Neural crest cell (in vitro differentiated cells): Measurements from ENCODE around the gene KLHL22. TPM values are rescaled to one million over a fixed set of nuclear protein-coding genes. Genes with fewer than 3 reads are reported as not detected.
A peak's percentile ranks its signal among the peaks of the same experiment; 100 is the strongest.

Experiments
- DNase-seq: peaks from one replicate; pipeline ENCODE4 v3.0.0; 2021; ENCODE audit warnings: low read depth, mixed read lengths, low spot score
- H3K27ac Mint-ChIP-seq: one replicate; pipeline ENCODE4 v1.8.0; 2021; ENCODE audit warnings: mild to moderate bottlenecking, mixed read lengths; ENCODE audit not compliant: unreplicated experiment
- H3K27me3 Mint-ChIP-seq: 2 replicates; pipeline ENCODE4 v1.8.0; 2021; ENCODE audit warnings: low read depth, mild to moderate bottlenecking, mixed read lengths
- H3K36me3 Mint-ChIP-seq: 2 replicates; pipeline ENCODE4 v1.8.0; 2021; ENCODE audit warnings: low read depth, mild to moderate bottlenecking, mixed read lengths
- H3K4me1 Mint-ChIP-seq: 2 replicates; pipeline ENCODE4 v1.8.0; 2021; ENCODE audit warnings: mixed read lengths
- H3K4me3 Mint-ChIP-seq: one replicate; pipeline ENCODE4 v1.8.0; 2021; ENCODE audit warnings: mild to moderate bottlenecking, mixed read lengths
- H3K9me3 Mint-ChIP-seq: 2 replicates; pipeline ENCODE4 v1.8.0; 2021; ENCODE audit warnings: mixed read lengths
- CTCF ChIP-seq: fragments of 200-600 bp; sonication (generic); conservative IDR thresholded peaks from 2 replicates; pipeline ENCODE4 v1.5.0; 2021; ENCODE audit warnings: antibody characterized with exemption, mild to moderate bottlenecking
- total RNA-seq: library from RNA; stranded (reverse); gene quantifications from 2 replicates; pipeline ENCODE4 v1.2.1, GENCODE V29; 2021

KLHL22 gene
- total RNA-seq, 1 donor from 2014 or later, result 48.9 TPM

- Mint-ChIP-seq H3K4me3 (peak overlapping the region; percentile 86), H3K27ac (no peak overlapping the region), H3K36me3 (no peaks in the 10 kb centered on the region), H3K27me3 (peaks cover 62% of the 10 kb centered on the region), H3K4me1 (peaks cover 32% of the 10 kb centered on the region), H3K9me3 (no peaks in the 10 kb centered on the region)
- DNase-seq, result no peak
- TF ChIP-seq CTCF, result no peak
Measured at GRCh38 chr22:20434264-20434751, 61.3 kb downstream of the KLHL22 start.

- H3K4me1 Mint-ChIP-seq, result peaks cover 31% of the 10 kb centered on the region
- peaks cover 64% of the 10 kb centered on the region for H3K27me3 Mint-ChIP-seq
- H3K4me3 Mint-ChIP-seq, result peak overlapping the region; percentile 86
- DNase-seq, result no peak
- H3K27ac Mint-ChIP-seq, result no peak overlapping the region
- no peaks in the 10 kb centered on the region for H3K9me3 Mint-ChIP-seq
- no peak for TF ChIP-seq CTCF
- H3K36me3 Mint-ChIP-seq, result peaks cover 3% of the 10 kb centered on the region
Measured at GRCh38 chr22:20433686-20434241, 61.8 kb downstream of the KLHL22 start.

- H3K27me3 Mint-ChIP-seq, result peaks cover 59% of the 10 kb centered on the region
- DNase-seq, result no peak
- peaks cover 27% of the 10 kb centered on the region for H3K4me1 Mint-ChIP-seq
- H3K27ac Mint-ChIP-seq, result no peak overlapping the region
- no peak for TF ChIP-seq CTCF
- H3K4me3 Mint-ChIP-seq, result peak overlapping the region; percentile 73
- H3K36me3 Mint-ChIP-seq, result peaks cover 5% of the 10 kb centered on the region
- H3K9me3 Mint-ChIP-seq, result no peaks in the 10 kb centered on the region
Measured at GRCh38 chr22:20433191-20433590, 62.4 kb downstream of the KLHL22 start.

- Mint-ChIP-seq H3K9me3 (no peaks in the 10 kb centered on the region), H3K36me3 (peaks cover 7% of the 10 kb centered on the region), H3K27me3 (peaks cover 61% of the 10 kb centered on the region), H3K27ac (no peak overlapping the region), H3K4me3 (peak overlapping the region; percentile 49), H3K4me1 (peaks cover 25% of the 10 kb centered on the region)
- TF ChIP-seq CTCF, result no peak
- no peak for DNase-seq
Measured at GRCh38 chr22:20432244-20432686, 63.3 kb downstream of the KLHL22 start.

- no peaks in the 10 kb centered on the region for H3K9me3 Mint-ChIP-seq
- H3K27ac Mint-ChIP-seq, result no peak overlapping the region
- no peak for TF ChIP-seq CTCF
- DNase-seq, result no peak
- H3K4me1 Mint-ChIP-seq, result peaks cover 20% of the 10 kb centered on the region
- H3K4me3 Mint-ChIP-seq, result peak overlapping the region; percentile 49
- H3K27me3 Mint-ChIP-seq, result peaks cover 55% of the 10 kb centered on the region
- peaks cover 10% of the 10 kb centered on the region for H3K36me3 Mint-ChIP-seq
Measured at GRCh38 chr22:20431511-20432192, 63.9 kb downstream of the KLHL22 start.
